HL-60/S4 (cell line): Measurements from ENCODE around the gene ANO4.

Source experiments
- in situ Hi-C: fragments of 300-500 bp; cut with MboI; formaldehyde crosslinking; loops from 2 replicates; pipeline ENCODE4 v1.14.3; 2022; ENCODE audit warnings: low sequenced_read_pairs

Gene ANO4

GRCh38 chr12:100794441-100795173 lies at the start of gene ANO4:
Gene ANO4, plus strand, starts transcription at chr12:100794776. Its CDS starts 107,010 bp downstream, at chr12:100901786.
- in situ Hi-C loops: no loop called here

GRCh38 chr12:100745378-100746071 lies 49.1 kb upstream of the ANO4 start:
- in situ Hi-C loops: no loop called here

GRCh38 chr12:100752841-100753240 lies 41.7 kb upstream of the ANO4 start:
- in situ Hi-C loops: no loop called here

- in situ Hi-C loops: no loop called here
These were observed 40.7 kb upstream of the ANO4 start for GRCh38 chr12:100753837-100754236.

- in situ Hi-C loops: no loop called here
These were observed 39.4 kb upstream of the ANO4 start for GRCh38 chr12:100755186-100755585.

- in situ Hi-C loops: no loop called here
These were observed 36.5 kb upstream of the ANO4 start for GRCh38 chr12:100758083-100758482.

- in situ Hi-C loops: no loop called here
These were observed 27.2 kb upstream of the ANO4 start for GRCh38 chr12:100767371-100767770.

GRCh38 chr12:100767950-100768349 lies 26.6 kb upstream of the ANO4 start:
- in situ Hi-C loops: no loop called here

- in situ Hi-C loops: no loop called here
These were observed 15.5 kb upstream of the ANO4 start for GRCh38 chr12:100778967-100779590.

- in situ Hi-C loops: no loop called here
These were observed 5.4 kb upstream of the ANO4 start for GRCh38 chr12:100789146-100789545.

GRCh38 chr12:100789975-100790374 lies 4.6 kb upstream of the ANO4 start:
- in situ Hi-C loops: no loop called here

- in situ Hi-C loops: no loop called here
These were observed 4.0 kb upstream of the ANO4 start for GRCh38 chr12:100790552-100790951.

- in situ Hi-C loops: no loop called here
These were observed 1.4 kb upstream of the ANO4 start for GRCh38 chr12:100793182-100793581.

- in situ Hi-C loops: no loop called here
These were observed 711 bp downstream of the ANO4 start for GRCh38 chr12:100795174-100795799.

- in situ Hi-C loops: no loop called here
These were observed 1.2 kb downstream of the ANO4 start for GRCh38 chr12:100795800-100796179.

- in situ Hi-C loops: no loop called here
These were observed 2.0 kb downstream of the ANO4 start for GRCh38 chr12:100796621-100797020.

GRCh38 chr12:100797246-100797645 lies 2.7 kb downstream of the ANO4 start:
- in situ Hi-C loops: no loop called here

- in situ Hi-C loops: no loop called here
These were observed 3.2 kb downstream of the ANO4 start for GRCh38 chr12:100797786-100798185.

- in situ Hi-C loops: no loop called here
These were observed 3.9 kb downstream of the ANO4 start for GRCh38 chr12:100798286-100799160.

GRCh38 chr12:100799770-100800169 lies 5.2 kb downstream of the ANO4 start:
- in situ Hi-C loops: no loop called here

GRCh38 chr12:100800723-100801122 lies 6.1 kb downstream of the ANO4 start:
- in situ Hi-C loops: no loop called here
